ENCODE measurements around the gene PHLPP1.

The PHLPP1 gene

DNA sequence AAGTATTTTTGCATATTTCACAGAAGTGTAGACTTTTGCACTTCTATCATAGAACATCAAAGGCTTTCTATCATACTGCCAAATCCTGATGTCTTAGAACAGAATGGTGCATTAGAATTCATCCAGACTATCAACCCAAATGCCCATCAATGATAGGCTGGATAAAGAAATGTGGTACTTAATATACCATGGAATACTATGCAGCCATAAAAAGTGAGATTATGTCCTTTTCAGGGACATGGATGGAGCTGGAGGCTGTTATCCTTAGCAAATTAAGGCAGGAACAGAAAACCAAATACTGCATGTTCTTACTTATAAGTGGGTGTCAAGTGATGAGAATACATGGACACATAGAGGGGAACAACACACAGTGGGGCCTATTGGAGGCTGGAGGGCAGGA is 150.2 kb downstream of the PHLPP1 start:
- TF ChIP-seq CTCF (IDR thresholded peaks at IDR 0.05), result no peak

DNA sequence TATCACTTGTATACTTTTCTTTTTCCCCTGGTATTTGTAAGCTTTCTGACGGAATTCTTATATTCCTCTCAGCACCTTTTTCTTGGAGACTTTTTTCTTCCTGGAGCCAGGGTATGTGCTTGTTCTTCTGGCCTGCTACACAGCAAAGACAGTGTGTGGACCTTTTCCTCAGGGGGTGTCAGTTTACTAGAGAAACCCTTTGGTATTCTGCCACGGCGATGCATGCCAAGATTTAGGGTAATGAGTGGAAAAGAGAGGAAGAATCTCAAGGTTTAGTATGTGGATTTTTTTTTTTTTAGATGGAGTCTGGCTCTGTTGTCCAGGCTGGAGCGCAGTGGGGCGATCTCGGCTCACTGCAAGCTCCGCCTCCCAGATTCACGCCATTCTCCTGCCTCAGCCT is 152.2 kb downstream of the PHLPP1 start:
- TF ChIP-seq CTCF (IDR thresholded peaks at IDR 0.05), result no peak

DNA sequence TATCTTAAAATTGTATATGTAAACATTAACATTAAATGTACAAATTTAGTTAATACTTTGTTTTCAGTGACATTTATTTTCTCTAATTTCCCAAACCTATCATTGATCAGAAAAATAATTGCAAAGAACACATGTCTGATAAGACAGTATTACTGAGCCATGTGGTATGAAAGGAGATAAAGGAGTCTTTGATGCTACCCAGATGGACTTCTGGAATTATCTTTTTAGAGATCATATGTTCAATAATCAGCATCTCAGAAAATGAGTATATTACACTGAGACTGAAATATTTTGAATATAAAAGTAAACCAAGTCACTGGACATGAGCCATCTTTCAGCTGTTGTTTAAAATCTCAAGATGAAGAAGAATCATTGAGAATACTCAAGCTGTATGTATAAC is 153.3 kb downstream of the PHLPP1 start:
- TF ChIP-seq CTCF (IDR thresholded peaks at IDR 0.05), result no peak

GRCh38 chr18:62870643-62871042 is 155.3 kb downstream of the PHLPP1 start:
- no peak for TF ChIP-seq CTCF (IDR thresholded peaks at IDR 0.05)

DNA sequence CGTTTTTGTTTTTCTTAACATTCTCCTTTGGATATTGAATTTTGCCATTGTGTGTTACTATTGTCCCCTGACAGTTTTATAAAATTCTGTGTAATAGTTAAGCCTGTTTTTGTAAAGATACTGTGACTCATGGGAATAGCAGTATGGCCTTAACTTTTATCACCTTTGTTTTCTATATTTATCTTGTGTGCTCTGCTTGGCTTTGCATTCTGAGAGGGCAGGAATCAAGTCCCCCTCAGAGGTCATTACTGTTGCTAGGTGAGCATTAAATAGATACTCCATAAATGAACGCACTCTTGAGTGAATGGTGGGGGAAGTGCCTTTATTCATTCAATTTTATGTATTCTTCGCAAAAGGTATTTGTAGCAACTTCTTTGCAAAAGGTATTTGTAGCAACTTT is 160.0 kb downstream of the PHLPP1 start:
- TF ChIP-seq CTCF (IDR thresholded peaks at IDR 0.05), result no peak

DNA sequence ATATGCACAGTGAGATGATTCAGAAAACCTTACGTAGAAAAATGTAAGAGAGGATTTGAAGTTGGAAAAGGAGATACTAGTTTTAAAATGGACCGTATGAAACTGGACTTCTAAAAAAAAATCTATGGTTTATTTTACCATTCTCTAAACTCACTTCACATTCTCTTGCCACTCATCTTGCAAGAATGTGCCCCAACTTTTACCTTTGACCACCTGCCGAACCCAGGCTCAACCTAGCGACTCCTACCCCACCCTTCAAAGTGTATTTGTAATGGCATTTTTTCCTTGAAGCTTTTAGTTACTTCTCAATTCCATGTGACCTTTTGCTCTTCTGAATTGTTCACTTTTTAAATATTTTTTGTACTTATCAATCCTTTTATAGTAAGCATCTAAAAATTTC is 160.8 kb downstream of the PHLPP1 start:
- no peak for TF ChIP-seq CTCF (IDR thresholded peaks at IDR 0.05)

DNA sequence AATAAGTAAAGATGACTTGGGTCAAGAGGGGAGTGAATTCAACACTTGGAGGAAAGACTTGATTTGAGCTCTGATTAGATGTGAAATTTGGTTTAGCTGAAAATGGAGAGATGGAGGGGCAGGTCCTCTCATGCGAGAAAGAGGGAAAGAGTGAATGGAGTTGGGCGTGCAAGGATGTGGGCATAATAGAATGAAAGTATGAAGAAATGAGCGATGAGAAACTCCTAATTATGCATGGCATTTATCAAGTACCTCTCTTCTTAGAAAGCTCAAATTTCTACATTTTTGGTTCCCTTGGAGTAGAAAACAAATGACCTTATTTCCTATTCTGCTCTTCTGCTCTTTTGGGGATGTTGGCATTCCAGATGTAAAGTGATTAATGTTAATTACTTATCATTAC is 161.5 kb downstream of the PHLPP1 start:
- TF ChIP-seq CTCF (IDR thresholded peaks at IDR 0.05), result no peak

DNA sequence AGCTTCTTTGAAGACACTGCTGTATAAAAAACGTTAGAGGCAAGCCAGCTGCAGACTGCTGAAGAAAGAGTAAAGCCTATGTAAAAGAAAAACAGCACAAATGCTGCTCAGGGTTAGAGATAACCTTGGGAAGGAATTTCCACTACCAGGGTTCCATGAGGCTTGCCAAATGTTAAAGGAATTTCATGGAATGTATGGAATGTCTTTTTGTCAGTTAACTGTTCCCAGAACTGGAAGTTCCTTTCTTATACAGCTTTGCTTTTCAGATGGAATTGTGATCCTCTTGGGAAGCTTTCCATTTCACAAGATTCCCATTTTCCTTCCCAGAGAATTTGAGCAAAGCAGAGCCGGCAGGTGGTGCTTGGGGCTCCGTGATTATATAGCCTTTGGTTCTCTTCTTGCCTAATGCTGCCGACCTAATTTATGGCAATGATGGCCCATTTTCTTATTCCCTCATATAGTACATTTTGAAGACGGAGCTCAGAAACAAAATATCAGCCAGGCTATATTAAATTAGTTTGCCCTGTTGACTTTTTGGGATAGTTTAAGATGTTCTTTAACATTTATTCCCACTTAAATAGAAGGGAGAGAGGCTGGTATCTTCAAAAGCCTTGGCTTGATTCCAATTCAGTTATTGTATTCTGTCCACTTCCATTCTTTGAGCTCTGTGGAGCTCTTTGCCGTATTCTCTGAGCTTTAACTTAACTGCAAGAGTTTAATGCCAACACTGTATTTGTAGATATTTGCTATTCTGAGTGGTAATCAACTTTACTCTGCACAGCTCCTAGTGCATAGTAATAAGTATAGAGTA is 162.3 kb downstream of the PHLPP1 start:
- no peak for TF ChIP-seq CTCF (IDR thresholded peaks at IDR 0.05)

Measured in LNCAP (cell line).